ENCODE results near the gene INTS15. TPM values are rescaled to one million over a fixed set of nuclear protein-coding genes. Genes with fewer than 3 reads are reported as not detected.

INTS15 gene
- total and polyA plus RNA-seq, 9 of the 15 experiments (the other 6 are each of a cell fraction or from before 2014, with no cell fraction given) = 0.52 to 28.9 (median 11.6) TPM

GRCh38 chr7:6650521-6651011 lies 60.7 kb downstream of the INTS15 start (continued):
- TF ChIP-seq STAG1 (CRISPR knock-in tag; IDR thresholded peaks at IDR 0.05; ENCODE audit: borderline replicate concordance) = no peak
- TF ChIP-seq SRSF7 (optimal IDR thresholded peaks at IDR 0.05; ENCODE audit: low read depth, low read length) = no peak
- TF ChIP-seq TCFL5 (CRISPR knock-in tag; conservative IDR thresholded peaks at IDR 0.05) = no peak
- no peak for TF ChIP-seq FOXK2 (conservative IDR thresholded peaks at IDR 0.05 in 1 of 2, IDR thresholded peaks at IDR 0.05 in 1 of 2; ENCODE audit: low read depth in 2 of 2)
- TF ChIP-seq TAF7 (tag; IDR thresholded peaks at IDR 0.05) = no peak
- no peak for TF ChIP-seq CHD1 (IDR thresholded peaks at IDR 0.05; ENCODE audit: low read length)
- no peak for TF ChIP-seq ZBTB49 (CRISPR knock-in tag; IDR thresholded peaks at IDR 0.05; ENCODE audit: borderline replicate concordance)
- TF ChIP-seq, protein P1, sequence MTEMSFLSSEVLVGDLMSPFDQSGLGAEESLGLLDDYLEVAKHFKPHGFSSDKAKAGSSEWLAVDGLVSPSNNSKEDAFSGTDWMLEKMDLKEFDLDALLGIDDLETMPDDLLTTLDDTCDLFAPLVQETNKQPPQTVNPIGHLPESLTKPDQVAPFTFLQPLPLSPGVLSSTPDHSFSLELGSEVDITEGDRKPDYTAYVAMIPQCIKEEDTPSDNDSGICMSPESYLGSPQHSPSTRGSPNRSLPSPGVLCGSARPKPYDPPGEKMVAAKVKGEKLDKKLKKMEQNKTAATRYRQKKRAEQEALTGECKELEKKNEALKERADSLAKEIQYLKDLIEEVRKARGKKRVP (CRISPR knock-in tag; IDR thresholded peaks at IDR 0.05) = no peak
- TF ChIP-seq LEF1 (IDR thresholded peaks at IDR 0.05) = no peak
- no peak for TF ChIP-seq THRAP3 (IDR thresholded peaks at IDR 0.05; ENCODE audit: borderline replicate concordance)

All from K562 (cell line).